ENCODE results near the gene TPT1.
A peak's percentile ranks its signal among the peaks of the same experiment; 100 is the strongest.

TPT1 gene

GRCh38 chr13:45333251-45333976, 7.6 kb downstream of the TPT1 start:
- no peak for DNase-seq

- no peak for DNase-seq
Measured at GRCh38 chr13:45332831-45333219, 8.2 kb downstream of the TPT1 start.

- peak; percentile 97 for DNase-seq
Measured at GRCh38 chr13:45332036-45332830, 8.8 kb downstream of the TPT1 start.

- no peak for DNase-seq
Measured at GRCh38 chr13:45331692-45332035, 9.3 kb downstream of the TPT1 start.

- no peak for DNase-seq
Measured at GRCh38 chr13:45331123-45331619, 9.8 kb downstream of the TPT1 start.

GRCh38 chr13:45328661-45329111, 12.3 kb downstream of the TPT1 start:
- DNase-seq, result peak; percentile 92

- DNase-seq, result no peak
Measured at GRCh38 chr13:45327253-45327955, 13.6 kb downstream of the TPT1 start.

GRCh38 chr13:45325806-45326205, 15.2 kb downstream of the TPT1 start:
- DNase-seq, result peak; percentile 89

GRCh38 chr13:45320876-45321629, 19.9 kb downstream of the TPT1 start:
- DNase-seq, result no peak

GRCh38 chr13:45316996-45317395, 24.0 kb downstream of the TPT1 start:
- no peak for DNase-seq

- DNase-seq, result no peak
Measured at GRCh38 chr13:45316338-45316737, 24.6 kb downstream of the TPT1 start.

- no peak for DNase-seq
Measured at GRCh38 chr13:45315520-45316167, 25.3 kb downstream of the TPT1 start.

- no peak for DNase-seq
Measured at GRCh38 chr13:45314822-45315221, 26.2 kb downstream of the TPT1 start.

GRCh38 chr13:45310341-45311131, 30.4 kb downstream of the TPT1 start:
- no peak for DNase-seq

GRCh38 chr13:45306966-45307365, 34.0 kb downstream of the TPT1 start:
- no peak for DNase-seq

GRCh38 chr13:45305079-45305478, 35.9 kb downstream of the TPT1 start:
- no peak for DNase-seq

- DNase-seq, result no peak
Measured at GRCh38 chr13:45303866-45304265, 37.1 kb downstream of the TPT1 start.

- no peak for DNase-seq
Measured at GRCh38 chr13:45303026-45303425, 38.0 kb downstream of the TPT1 start.

GRCh38 chr13:45302507-45302906, 38.5 kb downstream of the TPT1 start:
- DNase-seq, result no peak

GRCh38 chr13:45301263-45301662, 39.7 kb downstream of the TPT1 start:
- no peak for DNase-seq

Measured in fibroblast of skin of scalp (primary cell).